Measurements from ENCODE around the gene NARS2. TPM values are rescaled to one million over a fixed set of nuclear protein-coding genes. Genes with fewer than 3 reads are reported as not detected.
"Not testable (repeated sequence)": the region's sequence is repeated elsewhere in the genome, so short reads cannot be mapped to it uniquely, and the experiment has no call there.

Gene NARS2
- total and polyA plus RNA-seq, 5 experiments from 2014 or later: 9.8 to 17.9 (median 16.1) TPM

DNA sequence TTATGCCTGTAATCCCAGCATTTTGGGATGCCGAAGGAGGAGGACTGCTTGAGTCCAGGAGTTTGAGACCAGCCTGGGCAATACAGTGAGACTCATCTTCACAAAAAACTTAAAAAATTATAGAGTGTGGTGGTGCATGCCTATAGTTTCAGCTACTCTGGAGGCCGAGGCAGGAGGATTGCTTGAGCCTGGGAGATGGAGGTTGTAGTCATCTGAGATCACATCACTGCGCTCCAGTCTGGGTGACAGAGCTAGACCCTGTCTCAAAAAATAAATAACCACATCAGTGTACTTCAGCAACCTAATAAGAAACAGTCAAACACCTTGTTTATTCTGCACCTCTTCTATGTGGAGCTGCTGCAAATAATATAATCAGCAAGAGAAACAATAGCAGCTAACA lies 1.4 kb downstream of the NARS2 start:
- Mint-ChIP-seq H3K27ac (peak overlapping the region; percentile 29 to 100 (median 98)), H3K4me1 (peaks cover 27 to 49% (median 43%) of the 10 kb centered on the region in 4 donors), H3K9me3 (no peaks in the 10 kb centered on the region), H3K36me3 (peaks cover 0 to 32% (median 3%) of the 10 kb centered on the region in 3 donors), H3K4me3 (peak overlapping the region; percentile 94 to 99 (median 98)), H3K27me3 (peaks cover 0 to 2% (median 0%) of the 10 kb centered on the region in 5 donors)
- no peak for ATAC-seq
- POLR2A ChIA-PET: interaction anchor here (2.3 kb wide), 1 partner anchor 9 kb away, joined by 13 read pairs; no protein-coding TSS in a partner anchor
- no peak for DNase-seq

DNA sequence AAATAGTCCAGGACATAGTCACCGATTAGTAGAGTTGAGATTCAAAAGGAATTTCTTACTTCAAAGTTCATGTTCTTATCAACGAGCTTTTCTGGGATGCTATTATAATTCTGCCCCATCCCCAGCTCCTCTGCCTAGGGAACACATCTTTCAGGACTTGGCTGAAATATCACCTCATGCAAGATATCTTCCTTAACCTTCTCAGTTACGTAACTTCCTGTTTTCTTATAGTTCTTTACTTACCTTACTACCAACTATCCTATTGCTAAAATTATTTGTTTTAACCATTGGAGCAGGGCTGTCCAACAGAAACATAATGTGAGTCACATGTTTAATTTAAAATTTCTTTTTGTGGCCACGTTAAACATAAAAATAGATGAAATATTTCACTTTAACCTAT lies 2.3 kb downstream of the NARS2 start:
- Mint-ChIP-seq H3K36me3 (peaks cover 0 to 40% (median 5%) of the 10 kb centered on the region in 3 donors), H3K27me3 (peaks cover 0 to 2% (median 0%) of the 10 kb centered on the region in 5 donors), H3K4me3 (peak overlapping the region in 6 of 10 donors; percentile 0 to 98 (median 38)), H3K27ac (peak overlapping the region in 1 of 10 donors; percentile 39), H3K9me3 (no peaks in the 10 kb centered on the region), H3K4me1 (peaks cover 27 to 49% (median 43%) of the 10 kb centered on the region in 4 donors)
- ATAC-seq (no peak), DNase-seq (no peak)
- POLR2A ChIA-PET: interaction anchor here (0.6 kb wide), 1 partner anchor 27 kb away, joined by 4 read pairs; no protein-coding TSS in a partner anchor

DNA sequence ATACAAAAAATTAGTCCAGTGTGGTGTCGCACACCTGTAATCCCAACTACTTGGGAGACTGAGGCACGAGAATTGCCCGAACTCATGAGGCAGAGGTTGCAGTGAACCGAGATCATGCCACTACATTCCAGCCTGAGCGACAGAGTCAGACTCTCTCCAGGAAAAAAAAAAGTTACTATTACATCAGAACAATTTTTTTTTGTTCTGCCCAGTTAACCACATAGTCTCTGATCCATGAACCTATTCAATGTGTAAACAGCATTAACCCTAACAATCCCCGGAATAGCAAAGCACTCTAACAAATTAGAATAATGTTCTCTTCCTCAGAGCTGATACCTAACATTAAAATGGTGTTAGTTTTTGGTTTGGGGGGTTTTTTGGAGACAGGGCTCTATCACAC lies 4.6 kb downstream of the NARS2 start:
- H3K9me3 Mint-ChIP-seq: no peaks in the 10 kb centered on the region
- peak overlapping the region in 1 of 10 donors; percentile 4 for H3K27ac Mint-ChIP-seq
- DNase-seq: no peak
- H3K4me1 Mint-ChIP-seq: peaks cover 26 to 44% (median 40%) of the 10 kb centered on the region in 4 donors
- H3K36me3 Mint-ChIP-seq: peaks cover 0 to 61% (median 5%) of the 10 kb centered on the region in 3 donors
- H3K27me3 Mint-ChIP-seq: peaks cover 0 to 2% (median 0%) of the 10 kb centered on the region in 5 donors
- no peak overlapping the region for H3K4me3 Mint-ChIP-seq
- ATAC-seq: no peak
- POLR2A ChIA-PET: no interaction called here

DNA sequence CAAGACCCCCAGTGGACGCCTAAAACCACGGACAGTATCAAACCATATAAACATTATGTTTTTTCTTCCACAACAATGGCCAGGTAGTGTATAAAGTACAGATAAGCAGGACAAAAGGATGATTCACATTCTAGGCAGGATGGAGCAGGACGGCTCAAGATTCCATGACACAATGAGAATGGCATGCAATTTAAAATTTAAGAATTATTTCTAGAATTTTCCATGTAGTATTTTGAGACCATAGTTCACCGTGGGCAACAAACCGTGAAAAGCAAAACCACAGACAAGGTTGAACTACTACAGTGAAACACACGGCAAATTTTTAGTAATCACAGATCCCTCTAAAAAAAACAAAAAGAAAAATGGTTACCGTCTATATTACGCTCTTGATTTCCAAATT lies 7.5 kb downstream of the NARS2 start:
- POLR2A ChIA-PET: no interaction called here
- Mint-ChIP-seq H3K27me3 (no peaks in the 10 kb centered on the region), H3K9me3 (no peaks in the 10 kb centered on the region), H3K4me3 (no peak overlapping the region), H3K27ac (peak overlapping the region in 2 of 10 donors; percentile 38 to 42), H3K36me3 (peaks cover 0 to 63% (median 5%) of the 10 kb centered on the region in 3 donors), H3K4me1 (peaks cover 18 to 29% (median 25%) of the 10 kb centered on the region in 4 donors)
- DNase-seq (no peak), ATAC-seq (no peak)

DNA sequence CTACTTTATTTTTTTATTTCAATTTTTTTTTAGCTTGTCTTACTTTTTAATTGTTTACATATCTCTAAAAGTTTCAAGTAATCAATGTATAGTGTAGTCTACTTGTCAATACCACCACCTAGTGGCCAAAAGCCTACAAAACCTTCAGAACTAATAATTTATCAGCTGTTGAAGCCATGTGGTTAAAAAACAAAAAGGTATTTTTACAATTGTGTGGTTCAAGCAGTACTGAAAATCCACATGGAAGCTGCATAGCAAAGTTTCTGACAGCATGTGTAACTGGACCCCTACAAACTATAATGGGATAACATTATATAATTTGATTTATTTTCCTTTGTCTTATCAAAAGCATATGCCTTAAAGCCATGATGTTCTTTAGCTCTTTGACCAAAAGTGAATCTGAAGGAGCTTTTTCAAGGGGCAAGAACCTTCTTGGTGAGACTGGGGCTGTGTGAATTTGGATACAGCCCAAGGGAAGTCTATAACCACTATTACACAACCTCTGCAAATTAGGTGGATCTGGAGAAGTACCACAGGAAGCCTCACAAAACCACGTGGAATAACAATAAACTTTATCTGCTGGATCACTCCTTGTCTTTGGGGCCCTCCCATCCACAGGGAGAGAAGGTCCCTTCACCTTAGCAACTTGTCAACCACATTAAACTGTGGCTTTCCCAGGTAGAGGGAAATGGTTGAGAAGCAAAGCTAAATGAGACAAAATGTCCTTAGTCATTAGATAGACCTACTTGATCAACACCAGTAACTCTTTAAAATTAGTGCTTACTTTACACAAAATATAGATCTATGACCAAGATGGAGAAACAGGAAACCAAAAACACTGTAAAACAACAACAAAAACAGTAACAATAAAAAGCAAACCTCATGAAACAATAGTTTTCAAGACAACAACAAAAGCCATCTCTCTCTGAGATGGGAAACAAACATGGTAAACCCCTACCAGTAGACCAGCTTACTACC lies 9.9 kb downstream of the NARS2 start:
- peaks cover 3 to 64% (median 8%) of the 10 kb centered on the region in 3 donors for H3K36me3 Mint-ChIP-seq
- no peaks in the 10 kb centered on the region for H3K9me3 Mint-ChIP-seq
- peaks cover 8 to 37% (median 28%) of the 10 kb centered on the region in 4 donors for H3K4me1 Mint-ChIP-seq
- peak; percentile 54 to 65 for ATAC-seq
- POLR2A ChIA-PET: interaction anchor here (0.5 to 1.5 kb wide), 2 partner anchors 9 to 415 kb away, joined by 3 to 13 read pairs; partner anchors contain the start of gene NARS2
- DNase-seq: peak in 8 of 10 donors; percentile 32 to 66 (median 50)
- peak overlapping the region in 1 of 10 donors; percentile 26 for H3K4me3 Mint-ChIP-seq
- peak overlapping the region in 7 of 10 donors; percentile 14 to 69 (median 25) for H3K27ac Mint-ChIP-seq
- no peaks in the 10 kb centered on the region for H3K27me3 Mint-ChIP-seq

DNA sequence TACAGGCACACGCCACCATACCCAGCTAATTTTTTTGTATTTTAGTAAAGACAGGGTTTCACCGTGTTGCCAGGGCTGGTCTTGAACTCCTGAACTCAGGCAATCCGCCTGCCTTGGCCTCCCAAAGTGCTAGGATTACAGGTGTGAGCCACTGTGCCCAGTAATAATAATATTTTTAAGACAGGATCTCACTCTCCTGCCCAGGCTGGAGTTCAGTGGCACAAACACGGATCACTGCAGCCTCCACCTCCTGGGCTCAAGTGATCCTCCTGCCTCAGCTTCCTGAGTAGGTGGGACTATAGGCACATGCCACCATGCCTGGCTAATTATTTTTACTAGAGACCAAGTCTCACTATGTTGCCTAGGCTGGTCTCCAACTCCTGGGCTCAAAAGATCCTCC lies 10.6 kb downstream of the NARS2 start:
- not testable (repeated sequence) for H3K4me3 Mint-ChIP-seq, ATAC-seq, H3K27me3 Mint-ChIP-seq, H3K9me3 Mint-ChIP-seq, DNase-seq
- H3K4me1 Mint-ChIP-seq: peaks cover 11 to 42% (median 30%) of the 10 kb centered on the region in 4 donors
- POLR2A ChIA-PET: interaction anchor here (0.7 to 1.5 kb wide), 2 partner anchors 10 to 149 kb away, joined by 6 to 13 read pairs; partner anchors contain the start of gene NARS2
- peak overlapping the region in 1 of 10 donors; percentile 23 for H3K27ac Mint-ChIP-seq
- H3K36me3 Mint-ChIP-seq: peaks cover 8 to 67% (median 10%) of the 10 kb centered on the region in 3 donors

DNA sequence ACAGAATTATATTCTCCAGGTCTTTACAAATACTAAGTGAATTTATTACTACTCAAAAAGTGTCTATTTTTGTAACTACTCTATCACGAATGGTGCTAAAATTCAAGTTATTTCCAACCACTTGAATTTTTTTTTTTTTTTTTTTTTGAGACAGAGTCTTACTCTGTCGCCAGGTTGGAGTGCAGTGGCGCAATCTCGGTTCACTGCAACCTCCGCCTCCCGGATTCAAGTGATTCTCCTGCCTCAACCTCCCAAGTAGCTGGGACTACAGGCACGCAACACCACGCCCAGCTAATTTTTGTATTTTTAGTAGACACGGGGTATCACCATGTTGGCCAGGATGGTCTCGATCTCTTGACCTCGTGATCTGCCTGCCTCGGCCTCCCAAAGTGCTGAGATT lies 11.6 kb downstream of the NARS2 start:
- H3K27ac Mint-ChIP-seq, H3K27me3 Mint-ChIP-seq, DNase-seq, H3K9me3 Mint-ChIP-seq, POLR2A ChIA-PET, ATAC-seq, H3K4me3 Mint-ChIP-seq: not testable (repeated sequence)
- Mint-ChIP-seq H3K4me1 (peaks cover 11 to 42% (median 32%) of the 10 kb centered on the region in 4 donors), H3K36me3 (peaks cover 8 to 68% (median 12%) of the 10 kb centered on the region in 3 donors)

DNA sequence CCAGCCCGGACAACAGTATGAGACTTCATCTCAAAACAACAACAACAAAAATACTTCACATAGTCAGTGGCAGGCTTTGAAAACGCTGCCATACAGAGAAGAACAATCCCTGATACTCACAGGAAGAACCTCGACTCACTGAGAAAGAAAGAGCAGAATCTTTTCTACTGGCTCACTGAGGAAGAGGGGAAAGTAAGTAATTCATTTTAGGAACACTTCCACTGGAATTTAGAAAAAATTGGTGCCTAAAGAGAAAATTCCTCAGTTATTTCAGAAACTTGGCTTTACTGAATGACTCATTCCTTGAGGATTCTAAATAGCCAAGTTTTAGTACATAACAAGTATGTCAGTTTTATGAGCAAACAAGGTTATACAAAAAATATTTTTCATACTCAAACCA lies 12.3 kb downstream of the NARS2 start:
- H3K4me1 Mint-ChIP-seq: peaks cover 11 to 42% (median 33%) of the 10 kb centered on the region in 4 donors
- H3K36me3 Mint-ChIP-seq: peaks cover 8 to 67% (median 14%) of the 10 kb centered on the region in 3 donors

DNA sequence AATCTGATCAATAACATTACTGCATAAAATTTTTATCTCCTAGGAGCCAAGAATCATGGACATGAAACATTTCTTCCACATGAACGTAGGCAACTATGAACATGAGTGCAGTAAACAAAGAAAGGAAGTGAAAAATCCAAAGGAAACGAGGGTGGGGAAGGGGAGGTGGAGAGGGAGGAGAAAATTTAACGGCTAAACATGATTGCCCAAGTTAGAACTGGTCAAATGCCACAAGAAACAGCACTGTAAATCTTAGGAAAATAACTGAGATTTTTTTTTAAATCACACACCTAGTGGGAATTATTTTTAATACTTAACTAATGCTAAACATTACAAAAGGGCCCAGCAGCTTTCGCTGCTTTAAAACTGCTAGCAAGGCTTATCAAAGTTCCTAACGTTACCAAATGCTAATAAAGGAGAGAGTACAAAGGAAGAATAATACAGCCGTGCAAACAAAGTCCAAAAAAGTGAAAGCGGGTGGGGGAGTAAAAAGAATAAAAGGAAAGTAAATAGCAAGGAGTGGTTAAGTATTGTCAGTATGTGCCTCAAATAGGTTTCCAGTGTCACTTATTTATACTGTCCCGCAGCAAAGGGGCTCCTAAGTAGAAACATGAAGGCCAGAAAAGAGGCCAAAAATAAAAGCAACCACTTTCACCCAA lies 13.7 kb downstream of the NARS2 start:
- Mint-ChIP-seq H3K36me3 (peaks cover 21 to 69% (median 26%) of the 10 kb centered on the region in 3 donors), H3K4me1 (peaks cover 14 to 45% (median 37%) of the 10 kb centered on the region in 4 donors), H3K9me3 (no peaks in the 10 kb centered on the region), H3K4me3 (peak overlapping the region in 6 of 10 donors; percentile 20 to 60 (median 34)), H3K27me3 (no peaks in the 10 kb centered on the region), H3K27ac (peak overlapping the region in 6 of 10 donors; percentile 16 to 72 (median 40))
- POLR2A ChIA-PET: no interaction called here
- no peak for DNase-seq
- no peak for ATAC-seq

More for the DNA sequence above, 12.3 kb downstream of the NARS2 start:
- ATAC-seq (no peak), DNase-seq (no peak)
- peak overlapping the region in 3 of 10 donors; percentile 7 to 32 (median 22) for H3K27ac Mint-ChIP-seq
- H3K27me3 Mint-ChIP-seq: no peaks in the 10 kb centered on the region
- H3K4me3 Mint-ChIP-seq: peak overlapping the region in 1 of 10 donors; percentile 9
- POLR2A ChIA-PET: no interaction called here
- no peaks in the 10 kb centered on the region for H3K9me3 Mint-ChIP-seq

DNA sequence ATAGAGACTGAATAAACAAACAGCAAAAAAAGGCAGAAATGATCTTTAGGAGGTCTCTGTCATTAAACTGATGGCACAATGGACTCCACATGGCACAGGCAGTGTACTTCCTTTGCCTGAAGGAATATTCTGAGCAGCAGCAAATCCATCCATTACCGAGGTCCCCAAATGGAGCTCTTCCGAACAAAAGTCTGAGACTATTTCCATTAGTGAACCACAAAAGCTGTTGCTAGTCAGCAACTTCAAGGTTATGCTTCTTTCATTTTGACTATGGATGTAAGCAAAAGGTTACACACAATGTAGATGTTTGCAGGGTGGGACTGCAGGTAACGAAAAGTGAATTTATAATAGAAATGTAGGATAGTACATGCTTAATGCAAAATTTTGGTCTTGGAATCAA lies 14.5 kb downstream of the NARS2 start:
- POLR2A ChIA-PET: no interaction called here
- DNase-seq (no peak), ATAC-seq (no peak)
- Mint-ChIP-seq H3K4me1 (peaks cover 15 to 45% (median 38%) of the 10 kb centered on the region in 4 donors), H3K27ac (peak overlapping the region in 1 of 10 donors; percentile 70), H3K36me3 (peaks cover 26 to 69% (median 33%) of the 10 kb centered on the region in 3 donors), H3K9me3 (no peaks in the 10 kb centered on the region), H3K4me3 (no peak overlapping the region), H3K27me3 (no peaks in the 10 kb centered on the region)

DNA sequence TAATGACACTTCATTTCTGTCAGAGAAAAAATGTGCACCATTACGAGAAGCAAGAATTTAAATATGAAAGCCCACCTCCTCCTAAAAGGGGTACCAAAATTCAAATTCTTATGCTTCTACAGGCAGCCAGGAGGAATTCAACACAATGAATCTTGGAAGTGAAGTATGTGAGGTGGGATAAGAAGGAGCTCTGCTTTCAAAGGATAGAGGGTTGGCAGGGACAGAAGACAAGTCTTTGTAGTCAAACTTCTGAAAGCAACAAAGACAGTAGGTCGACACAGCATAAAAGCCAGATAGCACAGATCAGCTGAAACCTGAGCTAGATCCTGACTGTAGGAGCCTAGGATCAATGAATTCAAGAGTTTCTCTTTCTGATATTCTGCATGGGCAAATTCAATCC lies 17.4 kb downstream of the NARS2 start:
- no peak overlapping the region for H3K27ac Mint-ChIP-seq

DNA sequence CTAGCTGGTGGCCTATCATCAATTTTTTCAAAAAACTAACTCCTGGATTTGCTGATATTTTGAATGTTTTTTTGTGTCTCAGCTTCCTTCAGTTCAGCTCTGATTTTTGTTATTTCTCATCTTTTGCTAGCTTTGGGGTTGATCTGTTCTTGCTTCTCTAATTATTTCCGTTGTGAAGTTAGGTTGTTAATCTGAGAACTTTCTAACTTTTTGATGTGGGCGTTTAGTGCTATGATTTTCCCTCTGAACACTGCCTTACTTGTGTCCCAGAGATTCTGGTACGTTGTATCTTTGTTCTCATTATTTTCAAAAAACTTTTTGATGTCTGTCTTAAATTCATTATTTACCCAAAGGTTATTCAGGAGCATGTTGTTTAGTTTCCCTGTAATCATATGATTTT lies 19.1 kb downstream of the NARS2 start:
- Mint-ChIP-seq H3K4me3 (no peak overlapping the region), H3K4me1 (peaks cover 12 to 33% (median 15%) of the 10 kb centered on the region in 4 donors), H3K27me3 (no peaks in the 10 kb centered on the region), H3K9me3 (no peaks in the 10 kb centered on the region), H3K36me3 (peaks cover 26 to 71% (median 42%) of the 10 kb centered on the region in 3 donors), H3K27ac (peak overlapping the region in 1 of 10 donors; percentile 7)
- POLR2A ChIA-PET: interaction anchor here (0.6 kb wide), 1 partner anchor 317 kb away, joined by 4 read pairs; no protein-coding TSS in a partner anchor
- DNase-seq (no peak), ATAC-seq (no peak)

More for the DNA sequence above, 17.4 kb downstream of the NARS2 start:
- no peak overlapping the region for H3K4me3 Mint-ChIP-seq
- peaks cover 16 to 36% (median 29%) of the 10 kb centered on the region in 4 donors for H3K4me1 Mint-ChIP-seq
- H3K36me3 Mint-ChIP-seq: peaks cover 26 to 77% (median 44%) of the 10 kb centered on the region in 3 donors
- POLR2A ChIA-PET: no interaction called here
- no peaks in the 10 kb centered on the region for H3K9me3 Mint-ChIP-seq
- DNase-seq (no peak), ATAC-seq (no peak)
- no peaks in the 10 kb centered on the region for H3K27me3 Mint-ChIP-seq

Data from naive thymus-derived CD8-positive, alpha-beta T cell (primary cell).